ENCODE data around the gene HYDIN.

DNA sequence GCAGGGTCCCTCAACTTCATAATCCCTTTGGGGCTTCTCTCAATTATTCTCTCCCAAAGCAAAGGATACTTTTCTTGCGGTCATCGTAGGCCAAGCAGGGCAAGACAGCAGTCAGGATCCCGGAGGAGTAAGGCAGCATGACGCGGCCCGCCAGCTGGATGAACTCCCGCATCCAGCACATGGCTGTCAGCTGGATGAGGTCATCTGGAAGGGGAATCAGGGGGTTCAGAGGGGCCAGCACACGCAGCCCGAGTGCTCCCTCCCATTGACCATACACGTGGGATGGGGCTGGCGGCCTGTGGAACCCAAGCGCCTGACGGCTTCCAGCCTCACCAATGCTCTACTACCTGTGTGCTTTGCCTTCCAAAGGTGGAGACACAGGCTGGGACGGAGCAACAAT lies 448.7 kb downstream of the HYDIN start:
- TF ChIP-seq POLR2AphosphoS5 (IDR thresholded peaks at IDR 0.05; ENCODE audit: low read depth) (no peak), REST (IDR thresholded peaks at IDR 0.05; ENCODE audit: unreplicated experiment) (no peak), EZH2 (IDR thresholded peaks at IDR 0.05; ENCODE audit: low read depth, unreplicated experiment) (no peak), EZH2phosphoT487 (IDR thresholded peaks at IDR 0.05; ENCODE audit: unreplicated experiment) (no peak), ETS1 (IDR thresholded peaks at IDR 0.05) (no peak), STAT1 (IDR thresholded peaks at IDR 0.05; ENCODE audit: unreplicated experiment) (no peak), CREB1 (CRISPR knock-in tag; IDR thresholded peaks at IDR 0.05; ENCODE audit: low read depth) (no peak), ZNF114 (CRISPR knock-in tag; IDR thresholded peaks at IDR 0.05) (no peak), ZNF331 (CRISPR knock-in tag; IDR thresholded peaks at IDR 0.05; ENCODE audit: low read depth) (no peak)
- TF ChIP-seq, protein P1, sequence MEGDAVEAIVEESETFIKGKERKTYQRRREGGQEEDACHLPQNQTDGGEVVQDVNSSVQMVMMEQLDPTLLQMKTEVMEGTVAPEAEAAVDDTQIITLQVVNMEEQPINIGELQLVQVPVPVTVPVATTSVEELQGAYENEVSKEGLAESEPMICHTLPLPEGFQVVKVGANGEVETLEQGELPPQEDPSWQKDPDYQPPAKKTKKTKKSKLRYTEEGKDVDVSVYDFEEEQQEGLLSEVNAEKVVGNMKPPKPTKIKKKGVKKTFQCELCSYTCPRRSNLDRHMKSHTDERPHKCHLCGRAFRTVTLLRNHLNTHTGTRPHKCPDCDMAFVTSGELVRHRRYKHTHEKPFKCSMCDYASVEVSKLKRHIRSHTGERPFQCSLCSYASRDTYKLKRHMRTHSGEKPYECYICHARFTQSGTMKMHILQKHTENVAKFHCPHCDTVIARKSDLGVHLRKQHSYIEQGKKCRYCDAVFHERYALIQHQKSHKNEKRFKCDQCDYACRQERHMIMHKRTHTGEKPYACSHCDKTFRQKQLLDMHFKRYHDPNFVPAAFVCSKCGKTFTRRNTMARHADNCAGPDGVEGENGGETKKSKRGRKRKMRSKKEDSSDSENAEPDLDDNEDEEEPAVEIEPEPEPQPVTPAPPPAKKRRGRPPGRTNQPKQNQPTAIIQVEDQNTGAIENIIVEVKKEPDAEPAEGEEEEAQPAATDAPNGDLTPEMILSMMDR (conservative IDR thresholded peaks at IDR 0.05; ENCODE audit: low read depth in 2 of 2): no peak
- TF ChIP-seq, protein P2, sequence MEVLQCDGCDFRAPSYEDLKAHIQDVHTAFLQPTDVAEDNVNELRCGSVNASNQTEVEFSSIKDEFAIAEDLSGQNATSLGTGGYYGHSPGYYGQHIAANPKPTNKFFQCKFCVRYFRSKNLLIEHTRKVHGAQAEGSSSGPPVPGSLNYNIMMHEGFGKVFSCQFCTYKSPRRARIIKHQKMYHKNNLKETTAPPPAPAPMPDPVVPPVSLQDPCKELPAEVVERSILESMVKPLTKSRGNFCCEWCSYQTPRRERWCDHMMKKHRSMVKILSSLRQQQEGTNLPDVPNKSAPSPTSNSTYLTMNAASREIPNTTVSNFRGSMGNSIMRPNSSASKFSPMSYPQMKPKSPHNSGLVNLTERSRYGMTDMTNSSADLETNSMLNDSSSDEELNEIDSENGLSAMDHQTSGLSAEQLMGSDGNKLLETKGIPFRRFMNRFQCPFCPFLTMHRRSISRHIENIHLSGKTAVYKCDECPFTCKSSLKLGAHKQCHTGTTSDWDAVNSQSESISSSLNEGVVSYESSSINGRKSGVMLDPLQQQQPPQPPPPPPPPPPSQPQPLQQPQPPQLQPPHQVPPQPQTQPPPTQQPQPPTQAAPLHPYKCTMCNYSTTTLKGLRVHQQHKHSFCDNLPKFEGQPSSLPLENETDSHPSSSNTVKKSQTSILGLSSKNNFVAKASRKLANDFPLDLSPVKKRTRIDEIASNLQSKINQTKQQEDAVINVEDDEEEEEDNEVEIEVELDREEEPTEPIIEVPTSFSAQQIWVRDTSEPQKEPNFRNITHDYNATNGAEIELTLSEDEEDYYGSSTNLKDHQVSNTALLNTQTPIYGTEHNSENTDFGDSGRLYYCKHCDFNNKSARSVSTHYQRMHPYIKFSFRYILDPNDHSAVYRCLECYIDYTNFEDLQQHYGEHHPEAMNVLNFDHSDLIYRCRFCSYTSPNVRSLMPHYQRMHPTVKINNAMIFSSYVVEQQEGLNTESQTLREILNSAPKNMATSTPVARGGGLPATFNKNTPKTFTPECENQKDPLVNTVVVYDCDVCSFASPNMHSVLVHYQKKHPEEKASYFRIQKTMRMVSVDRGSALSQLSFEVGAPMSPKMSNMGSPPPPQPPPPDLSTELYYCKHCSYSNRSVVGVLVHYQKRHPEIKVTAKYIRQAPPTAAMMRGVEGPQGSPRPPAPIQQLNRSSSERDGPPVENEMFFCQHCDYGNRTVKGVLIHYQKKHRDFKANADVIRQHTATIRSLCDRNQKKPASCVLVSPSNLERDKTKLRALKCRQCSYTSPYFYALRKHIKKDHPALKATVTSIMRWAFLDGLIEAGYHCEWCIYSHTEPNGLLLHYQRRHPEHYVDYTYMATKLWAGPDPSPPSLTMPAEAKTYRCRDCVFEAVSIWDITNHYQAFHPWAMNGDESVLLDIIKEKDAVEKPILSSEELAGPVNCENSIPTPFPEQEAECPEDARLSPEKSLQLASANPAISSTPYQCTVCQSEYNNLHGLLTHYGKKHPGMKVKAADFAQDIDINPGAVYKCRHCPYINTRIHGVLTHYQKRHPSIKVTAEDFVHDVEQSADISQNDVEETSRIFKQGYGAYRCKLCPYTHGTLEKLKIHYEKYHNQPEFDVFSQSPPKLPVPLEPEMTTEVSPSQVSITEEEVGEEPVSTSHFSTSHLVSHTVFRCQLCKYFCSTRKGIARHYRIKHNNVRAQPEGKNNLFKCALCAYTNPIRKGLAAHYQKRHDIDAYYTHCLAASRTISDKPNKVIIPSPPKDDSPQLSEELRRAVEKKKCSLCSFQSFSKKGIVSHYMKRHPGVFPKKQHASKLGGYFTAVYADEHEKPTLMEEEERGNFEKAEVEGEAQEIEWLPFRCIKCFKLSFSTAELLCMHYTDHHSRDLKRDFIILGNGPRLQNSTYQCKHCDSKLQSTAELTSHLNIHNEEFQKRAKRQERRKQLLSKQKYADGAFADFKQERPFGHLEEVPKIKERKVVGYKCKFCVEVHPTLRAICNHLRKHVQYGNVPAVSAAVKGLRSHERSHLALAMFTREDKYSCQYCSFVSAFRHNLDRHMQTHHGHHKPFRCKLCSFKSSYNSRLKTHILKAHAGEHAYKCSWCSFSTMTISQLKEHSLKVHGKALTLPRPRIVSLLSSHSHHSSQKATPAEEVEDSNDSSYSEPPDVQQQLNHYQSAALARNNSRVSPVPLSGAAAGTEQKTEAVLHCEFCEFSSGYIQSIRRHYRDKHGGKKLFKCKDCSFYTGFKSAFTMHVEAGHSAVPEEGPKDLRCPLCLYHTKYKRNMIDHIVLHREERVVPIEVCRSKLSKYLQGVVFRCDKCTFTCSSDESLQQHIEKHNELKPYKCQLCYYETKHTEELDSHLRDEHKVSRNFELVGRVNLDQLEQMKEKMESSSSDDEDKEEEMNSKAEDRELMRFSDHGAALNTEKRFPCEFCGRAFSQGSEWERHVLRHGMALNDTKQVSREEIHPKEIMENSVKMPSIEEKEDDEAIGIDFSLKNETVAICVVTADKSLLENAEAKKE (CRISPR knock-in tag; IDR thresholded peaks at IDR 0.05): no peak

Measured in GM23338 (cell line).